ENCODE results near the gene ELANE.
A peak's percentile ranks its signal among the peaks of the same experiment; 100 is the strongest.
"Not testable (repeated sequence)": the region's sequence is repeated elsewhere in the genome, so short reads cannot be mapped to it uniquely, and the experiment has no call there.

The ELANE gene

GRCh38 chr19:842802-843179 is 9.3 kb upstream of the ELANE start:
- DNase-seq (ENCODE audit: low spot score): not testable (repeated sequence)

GRCh38 chr19:843180-843835 is 8.8 kb upstream of the ELANE start:
- peak; percentile 62 for DNase-seq (ENCODE audit: low spot score)

- DNase-seq (ENCODE audit: low spot score): no peak
These were observed 8.1 kb upstream of the ELANE start for GRCh38 chr19:843836-844545.

GRCh38 chr19:844546-844971 is 7.5 kb upstream of the ELANE start:
- DNase-seq (ENCODE audit: low spot score): no peak

GRCh38 chr19:845707-846521 is 6.2 kb upstream of the ELANE start:
- no peak for DNase-seq (ENCODE audit: low spot score)

DNA sequence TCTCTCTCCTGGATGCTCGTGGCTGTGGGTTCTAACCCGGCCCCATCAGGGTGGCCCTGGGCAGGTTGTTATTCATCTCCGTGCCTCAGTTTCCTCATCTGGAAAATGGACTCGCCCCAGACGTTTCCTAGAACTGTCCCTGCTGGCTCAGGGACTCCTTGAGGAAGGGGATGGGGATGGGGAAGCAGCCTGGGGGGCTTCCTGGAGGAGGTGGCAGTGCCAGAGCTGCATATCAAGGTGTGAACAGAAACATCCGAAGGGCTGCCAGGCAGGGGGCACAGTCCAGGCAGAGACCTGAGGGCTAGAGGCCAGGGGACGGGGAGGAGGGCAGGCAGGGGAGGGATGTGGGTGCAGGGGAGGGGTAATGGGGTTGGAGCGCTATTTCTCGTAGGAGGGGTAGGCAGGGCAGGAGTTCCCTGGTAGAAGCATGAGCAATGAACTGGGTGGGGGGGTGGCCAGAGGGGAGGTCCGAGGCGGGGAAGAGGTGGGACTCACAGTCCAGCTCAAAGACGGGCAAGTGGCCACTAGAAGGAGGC is 3.6 kb upstream of the ELANE start:
- no peak for DNase-seq (ENCODE audit: low spot score)

GRCh38 chr19:849195-849594 is 2.9 kb upstream of the ELANE start:
- not testable (repeated sequence) for DNase-seq (ENCODE audit: low spot score)

DNA sequence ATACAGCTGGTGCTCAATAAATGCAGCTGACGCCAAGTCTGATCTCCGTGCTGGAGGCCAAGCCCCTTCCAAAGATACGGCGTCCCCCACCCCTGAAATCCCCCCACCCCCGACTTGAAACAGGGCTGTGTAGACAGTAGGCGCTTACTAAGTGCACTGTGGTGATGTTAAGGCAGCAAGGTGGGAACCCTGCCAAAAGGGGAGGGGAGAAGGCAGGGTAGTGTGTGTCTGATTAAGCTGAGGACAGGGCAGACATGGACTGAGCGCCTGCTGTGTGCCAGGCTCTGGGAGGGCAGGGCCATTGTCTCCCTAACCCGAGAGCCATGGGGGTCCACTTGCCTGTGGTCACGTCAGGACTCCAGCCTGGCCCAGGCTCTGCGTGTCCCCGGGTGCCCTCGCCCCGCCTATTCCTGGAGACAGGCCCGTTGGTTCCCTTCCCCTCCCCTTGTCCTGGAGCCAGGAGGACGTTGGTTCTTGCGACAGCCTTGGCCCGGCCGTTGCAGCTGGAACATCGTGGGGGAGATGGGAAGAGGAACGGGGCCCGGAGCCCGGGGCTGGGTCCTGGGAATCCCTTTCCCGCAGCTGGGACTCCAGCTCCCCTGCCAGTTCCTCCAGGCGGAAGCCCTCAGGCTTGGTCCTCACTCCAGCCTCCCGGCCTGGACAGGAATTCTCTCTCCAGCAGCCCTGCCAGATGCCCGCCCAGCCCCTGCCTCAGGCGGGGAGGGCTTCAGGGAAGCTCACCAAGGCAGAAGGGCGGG is 1.7 kb upstream of the ELANE start:
- peak; percentile 70 for DNase-seq (ENCODE audit: low spot score)

DNA sequence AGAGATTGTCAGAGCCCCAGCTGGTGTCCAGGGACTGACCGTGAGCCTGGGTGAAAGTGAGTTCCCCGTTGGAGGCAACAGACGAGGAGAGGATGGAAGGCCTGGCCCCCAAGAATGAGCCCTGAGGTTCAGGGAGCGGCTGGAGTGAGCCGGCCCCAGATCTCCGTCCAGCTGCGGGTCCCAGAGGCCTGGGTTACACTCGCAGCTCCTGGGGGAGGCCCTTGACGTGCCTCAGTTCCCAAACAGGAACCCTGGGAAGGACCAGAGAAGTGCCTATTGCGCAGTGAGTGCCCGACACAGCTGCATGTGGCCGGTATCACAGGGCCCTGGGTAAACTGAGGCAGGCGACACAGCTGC is 1.1 kb upstream of the ELANE start:
- DNase-seq (ENCODE audit: low spot score): no peak

DNA sequence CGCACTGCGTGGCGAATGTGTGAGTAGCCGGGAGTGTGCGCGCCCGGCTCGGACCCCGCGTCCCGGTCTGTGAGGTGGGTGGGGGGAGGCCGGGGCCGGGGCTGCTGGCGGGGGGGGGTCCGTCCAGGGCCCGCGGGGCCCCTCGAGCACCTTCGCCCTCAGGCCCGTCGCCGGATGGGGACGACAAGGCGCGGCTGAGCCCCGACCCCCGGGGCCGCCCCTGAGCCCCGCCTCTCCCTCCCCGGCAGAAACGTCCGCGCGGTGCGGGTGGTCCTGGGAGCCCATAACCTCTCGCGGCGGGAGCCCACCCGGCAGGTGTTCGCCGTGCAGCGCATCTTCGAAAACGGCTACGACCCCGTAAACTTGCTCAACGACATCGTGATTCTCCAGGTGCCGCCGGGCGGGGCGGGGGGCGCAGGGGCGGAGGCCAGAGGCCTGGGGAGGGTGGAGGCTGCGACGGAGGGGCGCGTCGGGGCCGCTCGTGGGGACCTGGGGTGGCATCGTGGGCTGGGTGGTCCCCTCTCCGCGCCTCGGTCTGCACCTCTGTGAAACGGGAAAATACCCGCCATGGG is 997 bp downstream of the ELANE start:
- no peak for DNase-seq (ENCODE audit: low spot score)

- not testable (repeated sequence) for DNase-seq (ENCODE audit: low spot score)
These were observed 1.6 kb downstream of the ELANE start for GRCh38 chr19:853614-854220.

DNA sequence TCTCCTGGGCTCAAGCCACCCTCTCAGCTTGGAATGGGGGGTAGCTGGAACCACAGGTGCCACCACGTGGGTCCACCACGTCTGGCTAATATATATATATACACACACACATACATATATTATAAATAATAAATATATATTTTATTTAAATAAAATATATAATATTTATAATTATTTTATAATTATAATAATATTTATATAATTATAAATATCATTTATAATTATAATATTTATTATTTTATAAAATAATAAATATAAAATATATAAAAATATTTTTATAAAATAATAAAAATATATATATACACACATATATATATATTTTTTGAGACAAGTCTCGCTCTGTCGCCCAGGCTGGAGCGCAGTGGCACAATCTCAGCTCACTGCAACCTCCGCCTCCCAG is 2.4 kb downstream of the ELANE start:
- DNase-seq (ENCODE audit: low spot score): no peak

DNA sequence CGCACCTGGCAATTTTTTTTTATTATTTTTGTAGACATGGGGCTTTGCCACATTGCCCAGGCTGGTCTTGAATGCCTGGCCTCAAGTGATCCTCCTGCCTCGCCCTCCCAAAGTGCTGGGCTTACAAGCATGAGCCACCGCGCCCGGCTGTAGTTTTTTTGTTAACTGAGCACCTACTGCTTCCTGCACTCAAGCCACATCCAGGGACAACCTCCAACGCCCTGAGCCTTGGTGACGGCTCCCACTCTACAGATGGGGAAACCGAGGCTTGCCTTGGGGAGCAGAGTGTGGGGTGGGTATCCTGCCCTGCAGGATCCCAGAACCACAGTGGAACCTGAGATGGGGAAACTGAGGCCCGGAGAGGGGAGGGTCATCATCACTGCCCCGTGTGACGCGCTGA is 3.0 kb downstream of the ELANE start:
- DNase-seq (ENCODE audit: low spot score): no peak

- no peak for DNase-seq (ENCODE audit: low spot score)
These were observed 3.5 kb downstream of the ELANE start for GRCh38 chr19:855566-856120.

DNA sequence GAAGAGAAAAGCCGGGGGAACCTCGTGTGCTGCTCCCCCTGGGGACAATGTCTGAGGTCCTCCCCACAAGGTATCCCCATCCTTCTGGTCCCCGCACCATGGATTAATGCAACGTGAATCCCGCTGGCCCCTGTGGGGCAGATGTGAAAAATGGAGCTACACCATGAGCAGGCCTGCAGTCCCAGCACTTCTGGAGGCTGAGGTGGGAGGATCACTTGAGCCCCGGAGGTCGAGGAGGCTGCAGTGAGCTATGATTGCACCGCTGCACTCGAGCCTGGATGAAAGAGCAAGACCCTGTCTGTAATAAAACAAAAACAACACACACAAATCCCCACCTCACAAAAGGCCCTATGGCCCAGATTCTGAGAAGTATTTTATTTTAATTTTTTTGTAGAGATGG is 6.2 kb downstream of the ELANE start:
- DNase-seq (ENCODE audit: low spot score): no peak

- DNase-seq (ENCODE audit: low spot score): no peak
These were observed 7.1 kb downstream of the ELANE start, which contains the start of gene CFD for GRCh38 chr19:858868-859843. Gene CFD, plus strand, starts transcription at chr19:859664. Its CDS starts 26 bp downstream, at chr19:859690.

DNA sequence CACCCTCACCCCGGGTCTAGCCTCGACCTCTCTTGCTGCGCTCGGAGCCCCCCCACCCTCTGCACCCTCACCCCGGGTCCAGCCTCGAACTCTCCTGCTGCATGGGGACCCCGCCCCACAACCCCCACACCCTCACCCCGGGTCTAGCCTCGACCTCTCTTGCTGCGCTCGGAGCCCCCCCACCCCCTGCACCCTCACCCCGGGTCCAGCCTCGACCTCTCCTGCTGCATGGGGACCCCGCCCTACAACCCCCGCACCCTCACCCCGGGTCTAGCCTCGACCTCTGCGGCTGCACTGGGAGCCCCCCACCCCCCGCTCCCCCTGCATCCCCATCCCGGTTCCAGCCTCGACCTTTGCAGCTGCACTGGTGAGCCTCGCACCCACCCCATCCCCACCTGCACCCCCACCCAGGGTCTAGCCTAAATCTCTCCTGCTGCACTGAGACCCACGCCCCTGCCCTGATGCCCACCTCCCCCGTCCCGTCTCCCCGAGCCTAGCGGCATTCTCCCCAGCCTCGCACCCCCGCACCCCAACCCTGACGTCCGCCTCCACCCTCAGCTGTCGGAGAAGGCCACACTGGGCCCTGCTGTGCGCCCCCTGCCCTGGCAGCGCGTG is 9.1 kb downstream of the ELANE start:
- DNase-seq (ENCODE audit: low spot score): no peak

- DNase-seq (ENCODE audit: low spot score): peak; percentile 94
These were observed 9.9 kb downstream of the ELANE start for GRCh38 chr19:861756-862580.

Measured in iPS-NIHi11 (cell line).